ENCODE results near the gene WDFY4. TPM values are rescaled to one million over a fixed set of nuclear protein-coding genes. Genes with fewer than 3 reads are reported as not detected.

Gene WDFY4
- total and polyA plus RNA-seq, 9 of the 15 experiments (the other 6 are each of a cell fraction or from before 2014, with no cell fraction given), result 0.01 to 0.02 (median 0.01) TPM; not detected in 6

GRCh38 chr10:48656241-48656913, 28.3 kb upstream of the WDFY4 start (continued):
- TF ChIP-seq, protein P1, sequence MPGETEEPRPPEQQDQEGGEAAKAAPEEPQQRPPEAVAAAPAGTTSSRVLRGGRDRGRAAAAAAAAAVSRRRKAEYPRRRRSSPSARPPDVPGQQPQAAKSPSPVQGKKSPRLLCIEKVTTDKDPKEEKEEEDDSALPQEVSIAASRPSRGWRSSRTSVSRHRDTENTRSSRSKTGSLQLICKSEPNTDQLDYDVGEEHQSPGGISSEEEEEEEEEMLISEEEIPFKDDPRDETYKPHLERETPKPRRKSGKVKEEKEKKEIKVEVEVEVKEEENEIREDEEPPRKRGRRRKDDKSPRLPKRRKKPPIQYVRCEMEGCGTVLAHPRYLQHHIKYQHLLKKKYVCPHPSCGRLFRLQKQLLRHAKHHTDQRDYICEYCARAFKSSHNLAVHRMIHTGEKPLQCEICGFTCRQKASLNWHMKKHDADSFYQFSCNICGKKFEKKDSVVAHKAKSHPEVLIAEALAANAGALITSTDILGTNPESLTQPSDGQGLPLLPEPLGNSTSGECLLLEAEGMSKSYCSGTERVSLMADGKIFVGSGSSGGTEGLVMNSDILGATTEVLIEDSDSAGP (CRISPR knock-in tag; IDR thresholded peaks at IDR 0.05), result no peak

GRCh38 chr10:48656914-48657305, 27.8 kb upstream of the WDFY4 start:
- FAIRE-seq (peak; percentile 40), DNase-seq (ENCODE audit: extremely low read depth in 1 of 4, low spot score in 3 of 4) (no peak), ATAC-seq (no peak)
- H3K4me3 ChIP-seq, result peak overlapping the region; percentile 45; the same call in 1 of the 2 replicates
- peaks cover 10 to 24% of the 10 kb centered on the region in 2 experiments; a peak in 4 of 5 replicates for H3K4me1 ChIP-seq (replicated peaks in 1 of 2; ENCODE audit: control insufficient read depth in 2 of 2, insufficient read depth in 2 of 2, low read length in 2 of 2)
- no peaks in the 10 kb centered on the region for H3K9me3 ChIP-seq (replicated peaks; ENCODE audit: control insufficient read depth, insufficient read depth, low read depth, low read length)
- no peak overlapping the region for H3K27ac ChIP-seq (ENCODE audit: extremely low read depth, low read depth, low read length)
- H3K9me1 ChIP-seq (ENCODE audit: control insufficient read depth, insufficient read depth, low read length), result no peaks in the 10 kb centered on the region
- TF ChIP-seq SMC3 (conservative IDR thresholded peaks at IDR 0.05; ENCODE audit: insufficient read depth, low read depth, low read length), result 0 out of 2 replicates have a peak, but pooled peaks have one; percentile 0
- TF ChIP-seq TCF7L2 (IDR thresholded peaks at IDR 0.05; ENCODE audit: low read depth, low read length), result no peak
- no peaks in the 10 kb centered on the region; the same call in 1 of the 2 replicates for H4K20me1 ChIP-seq (replicated peaks; ENCODE audit: control insufficient read depth, insufficient read depth, low read length)
- 5% methylated on average over 10 of the region's 10 CpGs for WGBS (ENCODE audit: insufficient coverage, low coverage, missing lambda C conversion rate)
- no TSS peak for BruUV-seq (replicated peaks)
- no peaks in the 10 kb centered on the region for H3K36me3 ChIP-seq (ENCODE audit: control insufficient read depth, insufficient read depth, low read length)
- peak overlapping the region; percentile 72 for H3K4me2 ChIP-seq (ENCODE audit: insufficient read depth, low read length)
- peak overlapping the region in 1 of 2 experiments; percentile 77; a peak in 2 of 4 replicates for H3K9ac ChIP-seq (ENCODE audit: insufficient read depth in 1 of 2, low read depth in 2 of 2, low read length in 2 of 2)
- H2AFZ ChIP-seq (ENCODE audit: low read depth, low read length), result peak overlapping the region; percentile 91
- CTCF ChIA-PET (ENCODE audit: low intra/inter-chr PET ratio), result interaction anchor here (0.6 to 3.5 kb wide), 11 partner anchors 11 to 935 kb away, joined by 3 to 46 read pairs (median 7); no protein-coding TSS in a partner anchor
- no peaks in the 10 kb centered on the region for H3K79me2 ChIP-seq (ENCODE audit: control insufficient read depth, insufficient read depth, low read length)
- intact Hi-C loops (cut with micrococcal nuclease), result no loop called here
- POLR2A ChIA-PET, result interaction anchor here (0.6 to 1.4 kb wide), 3 partner anchors 9 to 185 kb away, joined by 3 to 5 read pairs (median 4); no protein-coding TSS in a partner anchor
- in situ Hi-C loops (cut with MboI), result loop anchor here (5.0 to 10.0 kb wide), 3 partner anchors 105 to 858 kb away; no protein-coding TSS in a partner anchor
- peaks cover 2 to 33% of the 10 kb centered on the region in 2 experiments; a peak in 3 of 5 replicates for H3K27me3 ChIP-seq (ENCODE audit: control insufficient read depth in 2 of 2, insufficient read depth in 2 of 2, low read length in 2 of 2)
